ENCODE measurements around the gene STX11.

DNA sequence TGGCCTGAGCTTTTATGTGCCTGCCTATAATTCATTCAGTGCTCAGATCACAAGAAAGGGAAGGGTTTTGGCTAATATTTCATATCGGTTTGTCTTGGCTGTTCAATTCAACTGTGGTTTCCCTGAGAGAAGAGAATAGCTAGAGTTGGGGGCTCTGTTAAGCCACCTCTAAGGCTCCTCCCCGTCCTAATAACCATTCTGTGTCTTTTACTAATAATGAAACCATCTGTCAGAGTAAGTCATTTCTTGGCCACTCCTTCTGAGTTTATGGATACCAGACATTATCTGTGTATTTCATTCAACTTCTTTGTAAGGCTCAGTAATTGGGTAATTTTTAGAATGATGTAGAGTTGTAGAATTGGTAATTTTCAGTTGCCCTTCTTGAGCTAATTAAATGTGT lies 5.2 kb downstream of the STX11 start:
- TF ChIP-seq RCOR1 (IDR thresholded peaks at IDR 0.05; ENCODE audit: low read depth, low read length) (no peak), MAFK (IDR thresholded peaks at IDR 0.05; ENCODE audit: partially characterized antibody) (no peak), POLR2A (IDR thresholded peaks at IDR 0.05; ENCODE audit: low read length) (no peak), NR3C1 (IDR thresholded peaks at IDR 0.05) (no peak), MAZ (IDR thresholded peaks at IDR 0.05; ENCODE audit: borderline replicate concordance, low read depth, low read length) (no peak), CEBPB (IDR thresholded peaks at IDR 0.05) (no peak), MYC (IDR thresholded peaks at IDR 0.05; ENCODE audit: borderline replicate concordance, low read length) (no peak), ESRRA (IDR thresholded peaks at IDR 0.05; ENCODE audit: borderline replicate concordance, low read length) (no peak)
- TF ChIP-seq, protein P1, sequence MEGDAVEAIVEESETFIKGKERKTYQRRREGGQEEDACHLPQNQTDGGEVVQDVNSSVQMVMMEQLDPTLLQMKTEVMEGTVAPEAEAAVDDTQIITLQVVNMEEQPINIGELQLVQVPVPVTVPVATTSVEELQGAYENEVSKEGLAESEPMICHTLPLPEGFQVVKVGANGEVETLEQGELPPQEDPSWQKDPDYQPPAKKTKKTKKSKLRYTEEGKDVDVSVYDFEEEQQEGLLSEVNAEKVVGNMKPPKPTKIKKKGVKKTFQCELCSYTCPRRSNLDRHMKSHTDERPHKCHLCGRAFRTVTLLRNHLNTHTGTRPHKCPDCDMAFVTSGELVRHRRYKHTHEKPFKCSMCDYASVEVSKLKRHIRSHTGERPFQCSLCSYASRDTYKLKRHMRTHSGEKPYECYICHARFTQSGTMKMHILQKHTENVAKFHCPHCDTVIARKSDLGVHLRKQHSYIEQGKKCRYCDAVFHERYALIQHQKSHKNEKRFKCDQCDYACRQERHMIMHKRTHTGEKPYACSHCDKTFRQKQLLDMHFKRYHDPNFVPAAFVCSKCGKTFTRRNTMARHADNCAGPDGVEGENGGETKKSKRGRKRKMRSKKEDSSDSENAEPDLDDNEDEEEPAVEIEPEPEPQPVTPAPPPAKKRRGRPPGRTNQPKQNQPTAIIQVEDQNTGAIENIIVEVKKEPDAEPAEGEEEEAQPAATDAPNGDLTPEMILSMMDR (IDR thresholded peaks at IDR 0.05): no peak
- TF ChIP-seq, protein P2, sequence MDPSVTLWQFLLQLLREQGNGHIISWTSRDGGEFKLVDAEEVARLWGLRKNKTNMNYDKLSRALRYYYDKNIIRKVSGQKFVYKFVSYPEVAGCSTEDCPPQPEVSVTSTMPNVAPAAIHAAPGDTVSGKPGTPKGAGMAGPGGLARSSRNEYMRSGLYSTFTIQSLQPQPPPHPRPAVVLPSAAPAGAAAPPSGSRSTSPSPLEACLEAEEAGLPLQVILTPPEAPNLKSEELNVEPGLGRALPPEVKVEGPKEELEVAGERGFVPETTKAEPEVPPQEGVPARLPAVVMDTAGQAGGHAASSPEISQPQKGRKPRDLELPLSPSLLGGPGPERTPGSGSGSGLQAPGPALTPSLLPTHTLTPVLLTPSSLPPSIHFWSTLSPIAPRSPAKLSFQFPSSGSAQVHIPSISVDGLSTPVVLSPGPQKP (IDR thresholded peaks at IDR 0.05; ENCODE audit: low read depth, low read length): no peak
- TF ChIP-seq, protein P3, sequence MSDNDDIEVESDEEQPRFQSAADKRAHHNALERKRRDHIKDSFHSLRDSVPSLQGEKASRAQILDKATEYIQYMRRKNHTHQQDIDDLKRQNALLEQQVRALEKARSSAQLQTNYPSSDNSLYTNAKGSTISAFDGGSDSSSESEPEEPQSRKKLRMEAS (IDR thresholded peaks at IDR 0.05): no peak

Measured in A549 (cell line).